Cardiac atrium fibroblast (primary cell): Measurements from ENCODE around the gene ATP5F1A. TPM values are rescaled to one million over a fixed set of nuclear protein-coding genes. Genes with fewer than 3 reads are reported as not detected.

Source experiments
- total RNA-seq: library from RNA; depleted of rRNA; stranded (reverse); fragments of >200 nt; gene quantifications from 2 replicates; pipeline ENCODE4 v1.2.3, GENCODE V29; 2015

ATP5F1A gene
- total RNA-seq = 614 and 623 TPM in 2 replicates

GRCh38 chr18:46097801-46098615 lies at the start of gene ATP5F1A:
TSS of gene ATP5F1A (minus strand) at chr18:46098296. CDS start at chr18:46098231, 65 bp downstream.

DNA sequence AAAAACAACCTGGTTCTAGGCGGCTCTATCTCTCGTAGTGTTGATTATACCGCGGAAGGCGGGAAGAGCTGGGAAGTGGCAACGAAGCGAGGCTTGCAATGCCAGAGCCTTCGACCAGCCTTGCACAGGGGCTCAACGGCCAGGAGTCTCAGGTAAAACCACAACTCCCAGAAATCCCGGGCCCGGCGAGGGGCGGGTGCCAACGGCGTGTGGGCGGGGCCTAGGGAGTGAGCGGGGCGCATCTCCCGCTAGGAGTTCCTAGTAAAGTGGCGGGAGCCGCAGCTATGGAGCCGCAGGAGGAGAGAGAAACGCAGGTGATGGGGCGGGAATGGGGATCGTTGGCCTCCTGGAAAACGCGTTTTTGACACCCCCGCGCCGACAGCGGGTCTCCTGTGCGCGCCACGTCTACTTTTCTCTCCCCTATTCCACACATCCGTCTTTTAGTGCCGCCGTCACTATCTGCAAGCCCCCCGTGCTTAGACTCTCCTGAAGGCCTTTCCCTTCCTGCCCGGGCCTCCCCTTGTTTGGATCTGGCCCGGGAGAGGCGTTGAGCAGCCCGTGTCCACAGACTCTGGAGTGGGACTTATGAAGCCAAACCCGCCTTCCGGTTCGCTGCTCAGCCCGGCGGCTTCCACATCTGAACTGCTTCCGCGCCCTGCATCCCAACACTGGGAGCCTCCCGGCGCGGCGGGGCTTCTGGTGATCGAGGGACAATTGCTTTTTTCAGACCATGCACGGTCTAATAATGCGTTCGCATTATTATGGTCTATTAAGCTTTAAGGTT lies 6.2 kb upstream of the ATP5F1A start, which contains the start of gene HAUS1:
Gene HAUS1 (plus strand): TSS at position 258 of the 784 bp plus-strand sequence. CDS start 27 bp downstream, at position 285.

GRCh38 chr18:46071653-46072375 lies 26.3 kb downstream of the ATP5F1A start, which contains the start of gene PSTPIP2:
TSS of gene PSTPIP2 (minus strand) at chr18:46072260. CDS start at chr18:46072188, 72 bp downstream.

Other genes with a start within 250 kb of the ATP5F1A start
- 16.1 and 23.7 TPM in 2 replicates for gene EPG5, start 131.0 kb downstream of the ATP5F1A start, total RNA-seq
- gene PSTPIP2, start 26.0 kb downstream of the ATP5F1A start, total RNA-seq = 1.8 and 3.1 TPM in 2 replicates
- 23.6 and 40.3 TPM in 2 replicates for gene HAUS1, start 6.1 kb upstream of the ATP5F1A start, total RNA-seq